CD4-positive, CD25-positive, alpha-beta regulatory T cell (primary cell): ENCODE data around the gene TMC1. TPM values are rescaled to one million over a fixed set of nuclear protein-coding genes. Genes with fewer than 3 reads are reported as not detected.

ENCODE experiments used
- ATAC-seq, 2 donors: fragments of 150-1000 bp; cut with Tn5 transposase; one replicate each; pipeline ENCODE4 v1.10.0; 2021; ENCODE audit warnings: low read depth in 2 of 2, moderate number of reproducible peaks in 2 of 2, moderate library complexity in 1 of 2
- DNase-seq, 3 donors: peaks; one replicate each; pipeline versions ENCODE4 v3.0.0 to v3.0.0-alpha.2; 2012 to 2022; ENCODE audit warnings: mixed read lengths in 1 of 3
- H3K27ac ChIP-seq: one replicate; pipeline ENCODE4 v1.7.0; 2013; ENCODE audit warnings: mild to moderate bottlenecking, low read length; ENCODE audit not compliant: insufficient read depth, poor library complexity, severe bottlenecking
- H3K27me3 ChIP-seq: one replicate; pipeline ENCODE4 v1.7.0; 2013; ENCODE audit warnings: low read length; ENCODE audit not compliant: control insufficient read depth, insufficient read depth
- H3K36me3 ChIP-seq: one replicate; pipeline ENCODE4 v1.7.0; 2013; ENCODE audit warnings: mild to moderate bottlenecking, low read length, moderate library complexity; ENCODE audit not compliant: control insufficient read depth, insufficient read depth
- H3K4me1 ChIP-seq: 2 replicates; pipeline ENCODE4 v1.7.0; 2013; ENCODE audit warnings: mild to moderate bottlenecking, low read length; ENCODE audit not compliant: insufficient read depth, control insufficient read depth, poor library complexity, severe bottlenecking
- H3K4me3 ChIP-seq: one replicate; pipeline ENCODE4 v1.7.0; 2013; ENCODE audit warnings: low read depth, mild to moderate bottlenecking, low read length, moderate library complexity
- H3K9me3 ChIP-seq, 2 experiments: 1 replicate in 1 of 2; 2 replicates in 1 of 2; pipeline ENCODE4 v1.7.0; 2013; ENCODE audit warnings: low read length in 2 of 2, mild to moderate bottlenecking in 1 of 2, moderate library complexity in 1 of 2; ENCODE audit not compliant: control insufficient read depth in 2 of 2
- H3K27ac Mint-ChIP-seq, 3 donors: one replicate each; pipeline ENCODE4 v1.8.0; 2020 to 2022; ENCODE audit warnings: mild to moderate bottlenecking in 3 of 3, mixed read lengths in 3 of 3, moderate library complexity in 2 of 3
- H3K27me3 Mint-ChIP-seq: one replicate; pipeline ENCODE4 v1.8.0; 2022; ENCODE audit warnings: mild to moderate bottlenecking, mixed read lengths
- H3K36me3 Mint-ChIP-seq: one replicate; pipeline ENCODE4 v1.8.0; 2020; ENCODE audit warnings: mixed read lengths
- H3K4me1 Mint-ChIP-seq, 4 donors: one replicate each; pipeline ENCODE4 v1.8.0; 2020 to 2022; ENCODE audit warnings: mixed read lengths in 4 of 4, mild to moderate bottlenecking in 1 of 4
- H3K4me3 Mint-ChIP-seq, 4 donors: one replicate each; pipeline ENCODE4 v1.8.0; 2020 to 2022; ENCODE audit warnings: mild to moderate bottlenecking in 4 of 4, mixed read lengths in 4 of 4, moderate library complexity in 3 of 4
- H3K9me3 Mint-ChIP-seq, 7 donors: one replicate each; pipeline ENCODE4 v1.8.0; 2020 to 2022; ENCODE audit warnings: mixed read lengths in 7 of 7, mild to moderate bottlenecking in 3 of 7, moderate library complexity in 2 of 7
- polyA plus RNA-seq, 4 donors: library from polyadenylated mRNA; unstranded; fragments of 300-500 nt; fragmentation: Illumina TruSeq; gene quantifications; one replicate each; pipeline ENCODE4 v1.2.3, GENCODE V29; 2021
- total RNA-seq: library from RNA; stranded (reverse); gene quantifications from one replicate; pipeline ENCODE4 v1.2.3, GENCODE V29; 2022

Gene TMC1
- total and polyA plus RNA-seq, 5 donors from 2014 or later = not detected

- H3K9me3 Mint-ChIP-seq = no peaks in the 10 kb centered on the region
These were observed 292.7 kb downstream of the TMC1 start for GRCh38 chr9:72814083-72814597.

DNA sequence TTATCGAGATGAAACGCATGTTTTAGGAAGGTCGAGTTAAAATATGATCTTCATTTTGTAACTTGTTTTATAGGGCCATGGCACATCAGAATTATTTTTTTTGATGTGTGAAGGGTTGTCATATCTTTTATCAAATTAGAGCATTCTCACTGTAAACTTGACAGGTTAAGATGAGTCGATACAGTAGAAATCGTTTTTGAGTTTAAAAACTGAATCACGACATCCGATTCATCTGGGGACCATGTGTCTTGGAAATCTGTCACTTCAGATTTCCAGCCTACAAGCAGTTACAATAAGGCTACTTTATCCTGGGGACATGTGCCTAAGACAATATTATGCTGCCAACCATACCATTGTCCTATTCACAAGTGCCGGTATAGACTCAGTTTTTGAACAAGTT lies 295.3 kb downstream of the TMC1 start:
- ATAC-seq = no peak
- no peaks in the 10 kb centered on the region for H3K9me3 Mint-ChIP-seq
- H3K4me1 Mint-ChIP-seq = no peaks in the 10 kb centered on the region

More at GRCh38 chr9:72814083-72814597, 292.7 kb downstream of the TMC1 start:
- ATAC-seq (no peak), DNase-seq (no peak)
- H3K27me3 Mint-ChIP-seq = no peaks in the 10 kb centered on the region
- no peaks in the 10 kb centered on the region for H3K36me3 Mint-ChIP-seq
- Histone ChIP-seq H3K27me3 (no peaks in the 10 kb centered on the region), H3K36me3 (no peaks in the 10 kb centered on the region), H3K27ac (no peak overlapping the region), H3K4me3 (no peak overlapping the region), H3K9me3 (no peaks in the 10 kb centered on the region), H3K4me1 (no peaks in the 10 kb centered on the region)
- H3K4me1 Mint-ChIP-seq = no peaks in the 10 kb centered on the region
- H3K4me3 Mint-ChIP-seq = no peak overlapping the region
- no peak overlapping the region for H3K27ac Mint-ChIP-seq

GRCh38 chr9:72817413-72817812 lies 296.0 kb downstream of the TMC1 start:
- Histone ChIP-seq H3K27ac (no peak overlapping the region), H3K4me3 (no peak overlapping the region), H3K36me3 (no peaks in the 10 kb centered on the region), H3K9me3 (no peaks in the 10 kb centered on the region), H3K27me3 (no peaks in the 10 kb centered on the region), H3K4me1 (no peaks in the 10 kb centered on the region)
- Mint-ChIP-seq H3K4me1 (no peaks in the 10 kb centered on the region), H3K27me3 (peaks cover 10% of the 10 kb centered on the region), H3K4me3 (no peak overlapping the region), H3K36me3 (no peaks in the 10 kb centered on the region), H3K27ac (no peak overlapping the region), H3K9me3 (no peaks in the 10 kb centered on the region)
- no peak for ATAC-seq
- DNase-seq = no peak

More for the DNA sequence above, 295.3 kb downstream of the TMC1 start:
- Mint-ChIP-seq H3K27ac (no peak overlapping the region), H3K4me3 (no peak overlapping the region), H3K27me3 (peaks cover 10% of the 10 kb centered on the region), H3K36me3 (no peaks in the 10 kb centered on the region)
- Histone ChIP-seq H3K9me3 (no peaks in the 10 kb centered on the region), H3K27ac (no peak overlapping the region), H3K4me1 (no peaks in the 10 kb centered on the region), H3K4me3 (no peak overlapping the region), H3K27me3 (no peaks in the 10 kb centered on the region), H3K36me3 (no peaks in the 10 kb centered on the region)
- DNase-seq = no peak

DNA sequence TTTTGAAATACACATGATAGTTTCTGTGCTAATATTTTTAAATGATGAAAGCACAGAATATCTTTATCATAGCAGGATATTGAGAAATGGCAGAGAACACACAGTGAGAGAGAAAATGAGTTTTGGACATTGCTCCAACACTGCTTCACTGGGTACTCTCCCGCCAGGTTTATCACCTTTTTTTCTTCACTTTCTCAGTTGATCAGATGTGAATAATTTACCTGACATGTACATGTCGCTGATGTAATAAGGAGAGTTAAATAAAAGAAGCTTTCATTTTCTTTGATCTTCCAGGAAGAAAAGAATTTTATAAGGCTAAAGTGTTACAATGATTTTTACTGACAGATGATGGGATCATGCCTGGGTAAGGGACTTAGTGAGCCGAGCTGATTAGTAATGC lies 297.0 kb downstream of the TMC1 start:
- Mint-ChIP-seq H3K27ac (no peak overlapping the region), H3K4me1 (no peaks in the 10 kb centered on the region), H3K4me3 (no peak overlapping the region), H3K36me3 (no peaks in the 10 kb centered on the region), H3K9me3 (no peaks in the 10 kb centered on the region), H3K27me3 (peaks cover 14% of the 10 kb centered on the region)
- Histone ChIP-seq H3K4me3 (no peak overlapping the region), H3K27me3 (no peaks in the 10 kb centered on the region), H3K4me1 (no peaks in the 10 kb centered on the region), H3K9me3 (no peaks in the 10 kb centered on the region), H3K27ac (no peak overlapping the region), H3K36me3 (no peaks in the 10 kb centered on the region)
- DNase-seq = no peak
- ATAC-seq = no peak

GRCh38 chr9:72823971-72824370 lies 302.6 kb downstream of the TMC1 start:
- H3K27ac Mint-ChIP-seq = no peak overlapping the region
- H3K27ac ChIP-seq = no peak overlapping the region
- DNase-seq (no peak), ATAC-seq (no peak)
- H3K4me1 Mint-ChIP-seq = no peaks in the 10 kb centered on the region
- H3K36me3 Mint-ChIP-seq = no peaks in the 10 kb centered on the region
- H3K9me3 Mint-ChIP-seq = no peaks in the 10 kb centered on the region
- no peaks in the 10 kb centered on the region for H3K4me1 ChIP-seq
- no peak overlapping the region for H3K4me3 Mint-ChIP-seq
- H3K4me3 ChIP-seq = no peak overlapping the region
- no peaks in the 10 kb centered on the region for H3K36me3 ChIP-seq
- H3K27me3 Mint-ChIP-seq = peaks cover 18% of the 10 kb centered on the region
- H3K27me3 ChIP-seq = no peaks in the 10 kb centered on the region
- no peaks in the 10 kb centered on the region for H3K9me3 ChIP-seq

DNA sequence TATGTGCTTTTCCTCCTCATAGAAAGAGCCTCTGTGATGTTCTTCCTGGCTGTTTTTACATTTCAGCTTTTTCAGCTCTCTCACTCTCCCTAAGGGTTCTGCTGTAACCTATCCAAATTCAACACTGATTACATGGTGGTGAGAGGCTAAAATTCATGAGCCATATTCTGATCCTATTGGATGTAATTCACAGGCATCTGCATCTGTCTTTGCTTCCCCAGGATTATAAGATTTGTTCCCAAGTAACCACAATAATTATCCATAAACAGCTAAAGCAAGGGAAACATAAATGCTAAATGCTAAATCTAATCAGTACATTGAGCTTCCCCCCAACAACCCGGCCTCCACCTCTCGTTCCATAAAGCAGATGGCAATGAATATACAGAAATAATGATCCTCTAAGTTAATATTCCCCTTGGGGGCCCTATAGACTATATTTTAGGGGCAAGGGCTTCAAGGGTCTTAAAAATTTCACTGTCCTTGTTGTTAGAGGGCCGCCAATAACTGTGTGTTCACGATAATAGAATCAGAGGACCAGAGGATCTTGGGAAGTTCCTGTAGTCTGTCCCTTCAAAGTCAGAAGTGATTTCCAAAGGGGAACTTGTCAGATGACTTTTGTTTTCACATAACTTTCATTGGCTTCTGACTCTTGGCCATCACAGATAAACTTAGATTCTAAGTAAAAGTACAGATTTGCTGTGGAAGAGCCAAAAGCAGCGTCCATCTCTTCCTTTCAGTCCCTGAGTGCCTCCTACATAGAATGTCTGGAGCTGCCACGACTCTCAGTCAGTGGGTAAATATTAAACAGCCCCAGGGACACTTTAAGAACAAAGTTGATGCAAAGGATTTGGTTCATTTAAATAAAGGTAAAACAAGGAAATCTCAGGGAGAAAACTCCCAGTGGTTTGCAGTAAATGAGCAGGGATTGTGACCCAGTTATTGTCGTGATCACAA lies 305.9 kb downstream of the TMC1 start:
- DNase-seq (no peak), ATAC-seq (no peak)
- Mint-ChIP-seq H3K36me3 (no peaks in the 10 kb centered on the region), H3K27me3 (peaks cover 8% of the 10 kb centered on the region), H3K9me3 (peaks cover 0 to 2% (median 0%) of the 10 kb centered on the region in 7 donors), H3K4me3 (no peak overlapping the region), H3K4me1 (no peaks in the 10 kb centered on the region), H3K27ac (no peak overlapping the region)
- Histone ChIP-seq H3K4me3 (no peak overlapping the region), H3K36me3 (no peaks in the 10 kb centered on the region), H3K27me3 (no peaks in the 10 kb centered on the region), H3K4me1 (no peaks in the 10 kb centered on the region), H3K9me3 (no peaks in the 10 kb centered on the region), H3K27ac (no peak overlapping the region)

GRCh38 chr9:72827950-72828731 lies 306.7 kb downstream of the TMC1 start:
- H3K36me3 Mint-ChIP-seq = no peaks in the 10 kb centered on the region
- H3K4me3 ChIP-seq = no peak overlapping the region

More at GRCh38 chr9:72827950-72828731, 306.7 kb downstream of the TMC1 start:
- H3K27me3 ChIP-seq = no peaks in the 10 kb centered on the region
- H3K36me3 ChIP-seq = no peaks in the 10 kb centered on the region
- no peak for ATAC-seq
- H3K9me3 ChIP-seq = no peaks in the 10 kb centered on the region
- Mint-ChIP-seq H3K4me1 (no peaks in the 10 kb centered on the region), H3K27me3 (peaks cover 5% of the 10 kb centered on the region), H3K9me3 (peaks cover 0 to 2% (median 0%) of the 10 kb centered on the region in 7 donors), H3K4me3 (no peak overlapping the region), H3K27ac (no peak overlapping the region)
- no peak for DNase-seq
- H3K4me1 ChIP-seq = no peaks in the 10 kb centered on the region
- no peak overlapping the region for H3K27ac ChIP-seq
